Neural progenitor cell (in vitro differentiated cells): ENCODE measurements around the gene USP15. TPM values are rescaled to one million over a fixed set of nuclear protein-coding genes. Genes with fewer than 3 reads are reported as not detected.

Experiments
- DNase-seq: peaks from one replicate; pipeline ENCODE4 v3.0.0-alpha.2; 2016; ENCODE audit warnings: low spot score
- H2AFZ ChIP-seq: fragments of 200-600 bp; sonication (generic); replicated peaks from 2 replicates; pipeline ENCODE4 v1.6.1; 2016; ENCODE audit warnings: antibody characterized with exemption
- H3F3A ChIP-seq: fragments of 200-600 bp; sonication (generic); 2 replicates; pipeline ENCODE4 v1.6.1; 2016; ENCODE audit warnings: antibody characterized with exemption, low read depth
- H3K27ac ChIP-seq: fragments of 200-600 bp; sonication (generic); 2 replicates; pipeline ENCODE4 v1.5.1; 2016; ENCODE audit warnings: mild to moderate bottlenecking
- H3K27me3 ChIP-seq: fragments of 200-600 bp; sonication (generic); 2 replicates; pipeline ENCODE4 v1.6.1; 2016; ENCODE audit warnings: mild to moderate bottlenecking, moderate library complexity
- H3K36me3 ChIP-seq: fragments of 200-600 bp; sonication (generic); 2 replicates; pipeline ENCODE4 v1.5.1; 2016
- H3K4me1 ChIP-seq: fragments of 200-600 bp; sonication (generic); 2 replicates; pipeline ENCODE4 v1.6.1; 2016; ENCODE audit warnings: mixed run types
- H3K4me2 ChIP-seq: fragments of 200-600 bp; sonication (generic); 2 replicates; pipeline ENCODE4 v1.6.1; 2016
- H3K4me3 ChIP-seq: fragments of 200-600 bp; sonication (generic); 2 replicates; pipeline ENCODE4 v1.5.1; 2016
- H3K79me2 ChIP-seq: fragments of 200-600 bp; sonication (generic); 2 replicates; pipeline ENCODE4 v1.6.1; 2016; ENCODE audit warnings: low read depth
- H3K9ac ChIP-seq: fragments of 200-600 bp; sonication (generic); 2 replicates; pipeline ENCODE4 v1.6.1; 2016
- H3K9me3 ChIP-seq: fragments of 200-600 bp; sonication (generic); 2 replicates; pipeline ENCODE4 v1.5.1; 2016; ENCODE audit warnings: low read depth
- H4K20me1 ChIP-seq: fragments of 200-600 bp; sonication (generic); 2 replicates; pipeline ENCODE4 v1.6.1; 2016; ENCODE audit warnings: low read depth
- H3K27ac Mint-ChIP-seq: 3 replicates; pipeline ENCODE4 v1.8.0; 2021; ENCODE audit warnings: mixed read lengths
- H3K27me3 Mint-ChIP-seq: 2 replicates; pipeline ENCODE4 v1.8.0; 2022; ENCODE audit warnings: low read depth, mild to moderate bottlenecking, inconsistent platforms, moderate library complexity, mixed read lengths; ENCODE audit not compliant: insufficient read depth
- H3K36me3 Mint-ChIP-seq: 3 replicates; pipeline ENCODE4 v1.8.0; 2021; ENCODE audit warnings: mixed read lengths
- H3K4me1 Mint-ChIP-seq: 3 replicates; pipeline ENCODE4 v1.8.0; 2021; ENCODE audit warnings: mixed read lengths
- H3K4me3 Mint-ChIP-seq: 3 replicates; pipeline ENCODE4 v1.8.0; 2021; ENCODE audit warnings: mild to moderate bottlenecking, moderate library complexity, mixed read lengths
- H3K9me3 Mint-ChIP-seq: 3 replicates; pipeline ENCODE4 v1.8.0; 2020; ENCODE audit warnings: mixed read lengths
- EZH2 ChIP-seq: fragments of 200-600 bp; sonication (generic); IDR thresholded peaks from 2 replicates; pipeline ENCODE4 v1.6.1; 2017; ENCODE audit warnings: antibody characterized with exemption, mild to moderate bottlenecking, moderate library complexity
- EZH2phosphoT487 ChIP-seq: fragments of 200-600 bp; sonication (generic); IDR thresholded peaks from 2 replicates; pipeline ENCODE4 v1.6.1; 2017; ENCODE audit warnings: antibody characterized with exemption
- total RNA-seq: library from RNA; depleted of rRNA; stranded (reverse); fragments of >200 nt; gene quantifications from 2 replicates; pipeline ENCODE4 v1.2.3, GENCODE V29; 2015; ENCODE audit warnings: low replicate concordance
- TF ChIP-seq, protein P1 (sequence below): fragments of 200-600 bp; sonication (generic); IDR thresholded peaks from 2 replicates; pipeline ENCODE4 v1.5.1; 2017; ENCODE audit warnings: antibody characterized with exemption, mild to moderate bottlenecking

The USP15 gene
- total RNA-seq, 1 donor from 2014 or later, result 36.0 TPM

DNA sequence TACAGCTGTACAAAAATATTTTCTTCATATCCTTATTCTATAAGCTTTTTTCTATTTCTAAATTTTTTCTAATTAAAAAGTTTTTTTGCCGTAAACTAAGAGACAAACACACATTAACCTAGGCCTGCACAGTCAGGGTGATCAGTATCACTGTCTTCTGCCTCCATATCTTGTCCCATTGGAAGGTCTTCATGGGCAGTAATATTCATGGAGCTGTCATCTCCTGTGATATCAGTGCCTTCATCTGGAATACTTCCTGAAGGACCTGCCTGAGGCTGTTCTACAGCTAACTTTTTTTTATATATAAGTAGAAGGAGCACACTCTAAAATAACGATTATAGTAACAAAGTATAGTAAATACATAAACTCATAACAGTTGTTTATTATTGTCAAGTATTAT lies 17.8 kb downstream of the USP15 start:
- Histone ChIP-seq H2AFZ (no peak overlapping the region), H3K79me2 (peaks cover 84% of the 10 kb centered on the region), H3K27ac (no peak overlapping the region), H3K4me3 (no peak overlapping the region), H4K20me1 (peaks cover 16% of the 10 kb centered on the region), H3K9ac (no peak overlapping the region), H3K4me2 (no peak overlapping the region), H3K4me1 (no peaks in the 10 kb centered on the region), H3K36me3 (no peaks in the 10 kb centered on the region), H3K27me3 (no peaks in the 10 kb centered on the region), H3F3A (no peaks in the 10 kb centered on the region), H3K9me3 (no peaks in the 10 kb centered on the region)
- H3K27ac Mint-ChIP-seq, result no peak overlapping the region
- H3K36me3 Mint-ChIP-seq, result peaks cover 3% of the 10 kb centered on the region
- TF ChIP-seq EZH2phosphoT487, result no peak
- TF ChIP-seq, protein P1, sequence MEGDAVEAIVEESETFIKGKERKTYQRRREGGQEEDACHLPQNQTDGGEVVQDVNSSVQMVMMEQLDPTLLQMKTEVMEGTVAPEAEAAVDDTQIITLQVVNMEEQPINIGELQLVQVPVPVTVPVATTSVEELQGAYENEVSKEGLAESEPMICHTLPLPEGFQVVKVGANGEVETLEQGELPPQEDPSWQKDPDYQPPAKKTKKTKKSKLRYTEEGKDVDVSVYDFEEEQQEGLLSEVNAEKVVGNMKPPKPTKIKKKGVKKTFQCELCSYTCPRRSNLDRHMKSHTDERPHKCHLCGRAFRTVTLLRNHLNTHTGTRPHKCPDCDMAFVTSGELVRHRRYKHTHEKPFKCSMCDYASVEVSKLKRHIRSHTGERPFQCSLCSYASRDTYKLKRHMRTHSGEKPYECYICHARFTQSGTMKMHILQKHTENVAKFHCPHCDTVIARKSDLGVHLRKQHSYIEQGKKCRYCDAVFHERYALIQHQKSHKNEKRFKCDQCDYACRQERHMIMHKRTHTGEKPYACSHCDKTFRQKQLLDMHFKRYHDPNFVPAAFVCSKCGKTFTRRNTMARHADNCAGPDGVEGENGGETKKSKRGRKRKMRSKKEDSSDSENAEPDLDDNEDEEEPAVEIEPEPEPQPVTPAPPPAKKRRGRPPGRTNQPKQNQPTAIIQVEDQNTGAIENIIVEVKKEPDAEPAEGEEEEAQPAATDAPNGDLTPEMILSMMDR, result no peak
- TF ChIP-seq EZH2, result no peak
- H3K27me3 Mint-ChIP-seq, result no peaks in the 10 kb centered on the region
- H3K9me3 Mint-ChIP-seq, result no peaks in the 10 kb centered on the region
- no peak overlapping the region for H3K4me3 Mint-ChIP-seq
- DNase-seq, result no peak
- H3K4me1 Mint-ChIP-seq, result no peaks in the 10 kb centered on the region

DNA sequence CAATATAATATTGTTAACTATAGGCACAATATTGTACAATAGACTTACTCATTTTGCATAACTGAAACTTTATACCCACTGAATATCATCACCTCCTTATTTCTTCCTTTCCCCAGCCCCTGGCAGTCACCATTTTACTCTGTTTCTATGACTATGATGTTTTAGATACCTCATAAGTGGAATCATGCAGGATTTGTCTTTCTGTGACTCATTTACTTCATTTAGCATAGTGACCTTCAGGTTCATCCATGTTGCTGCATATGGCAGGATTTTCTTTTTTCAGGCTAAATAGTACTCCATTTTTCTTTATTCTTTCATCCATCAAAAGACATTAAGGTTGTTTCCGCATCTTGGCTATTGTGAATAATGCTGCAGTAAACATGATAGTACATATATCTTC lies 18.9 kb downstream of the USP15 start:
- no peaks in the 10 kb centered on the region for H3K27me3 ChIP-seq
- H2AFZ ChIP-seq, result no peak overlapping the region
- peaks cover 10% of the 10 kb centered on the region for H4K20me1 ChIP-seq
- no peak for DNase-seq
- H3K36me3 ChIP-seq, result no peaks in the 10 kb centered on the region
- H3K27ac ChIP-seq, result no peak overlapping the region
- no peaks in the 10 kb centered on the region for H3K27me3 Mint-ChIP-seq
- no peaks in the 10 kb centered on the region for H3F3A ChIP-seq
- H3K79me2 ChIP-seq, result peaks cover 84% of the 10 kb centered on the region
- no peak overlapping the region for H3K4me3 ChIP-seq
- no peak overlapping the region for H3K4me3 Mint-ChIP-seq
- no peaks in the 10 kb centered on the region for H3K4me1 ChIP-seq
- peaks cover 3% of the 10 kb centered on the region for H3K36me3 Mint-ChIP-seq
- no peak overlapping the region for H3K27ac Mint-ChIP-seq
- H3K9me3 Mint-ChIP-seq, result no peaks in the 10 kb centered on the region
- TF ChIP-seq EZH2 (no peak), EZH2phosphoT487 (no peak)
- TF ChIP-seq, protein P1, result no peak
- H3K9me3 ChIP-seq, result no peaks in the 10 kb centered on the region
- no peaks in the 10 kb centered on the region for H3K4me1 Mint-ChIP-seq
- H3K4me2 ChIP-seq, result no peak overlapping the region
- H3K9ac ChIP-seq, result no peak overlapping the region

DNA sequence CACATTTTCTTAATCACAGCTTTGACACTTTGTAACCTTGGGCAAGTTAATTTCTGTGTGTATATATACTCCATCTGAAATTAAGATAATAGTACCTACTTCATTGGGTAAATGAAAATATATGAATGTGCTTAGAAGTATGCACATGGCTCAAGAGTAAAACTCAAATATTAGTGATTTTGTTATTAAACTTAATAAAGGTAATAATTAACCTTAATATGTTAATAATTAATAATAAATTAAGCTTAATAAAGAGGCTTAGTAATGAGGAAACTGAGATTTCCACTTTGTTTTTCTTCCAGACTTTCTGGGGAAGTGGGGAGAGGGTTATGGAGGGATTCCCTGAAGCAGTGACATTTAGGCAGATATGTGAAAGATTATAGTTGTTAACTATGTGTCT lies 19.8 kb downstream of the USP15 start:
- Histone ChIP-seq H4K20me1 (peaks cover 10% of the 10 kb centered on the region), H3K9me3 (no peaks in the 10 kb centered on the region), H3K27me3 (no peaks in the 10 kb centered on the region), H3K4me3 (no peak overlapping the region), H2AFZ (no peak overlapping the region), H3K4me2 (no peak overlapping the region), H3K27ac (no peak overlapping the region), H3K36me3 (no peaks in the 10 kb centered on the region), H3K4me1 (no peaks in the 10 kb centered on the region), H3F3A (no peaks in the 10 kb centered on the region), H3K9ac (no peak overlapping the region), H3K79me2 (peaks cover 87% of the 10 kb centered on the region)
- TF ChIP-seq, protein P1, result no peak
- TF ChIP-seq EZH2, result no peak
- TF ChIP-seq EZH2phosphoT487, result no peak
- Mint-ChIP-seq H3K9me3 (no peaks in the 10 kb centered on the region), H3K36me3 (peaks cover 3% of the 10 kb centered on the region), H3K4me1 (no peaks in the 10 kb centered on the region), H3K27ac (no peak overlapping the region), H3K4me3 (no peak overlapping the region), H3K27me3 (no peaks in the 10 kb centered on the region)
- no peak for DNase-seq
